Daoy (cell line): Measurements from ENCODE around the gene DNM1. TPM values are rescaled to one million over a fixed set of nuclear protein-coding genes. Genes with fewer than 3 reads are reported as not detected.
"Not testable (repeated sequence)": the region's sequence is repeated elsewhere in the genome, so short reads cannot be mapped to it uniquely, and the experiment has no call there.

Experiments used
- DNase-seq: peaks from one replicate; pipeline ENCODE4 v3.0.0-alpha.2; 2015; ENCODE audit warnings: low read depth
- total RNA-seq: library from RNA; depleted of rRNA; stranded (reverse); fragments of >200 nt; shearing (Covaris generic); gene quantifications from 2 replicates; pipeline ENCODE4 v1.2.3, GENCODE V29; 2014

Gene DNM1
- total RNA-seq, 1 experiment from 2014 or later = 12.3 TPM

DNA sequence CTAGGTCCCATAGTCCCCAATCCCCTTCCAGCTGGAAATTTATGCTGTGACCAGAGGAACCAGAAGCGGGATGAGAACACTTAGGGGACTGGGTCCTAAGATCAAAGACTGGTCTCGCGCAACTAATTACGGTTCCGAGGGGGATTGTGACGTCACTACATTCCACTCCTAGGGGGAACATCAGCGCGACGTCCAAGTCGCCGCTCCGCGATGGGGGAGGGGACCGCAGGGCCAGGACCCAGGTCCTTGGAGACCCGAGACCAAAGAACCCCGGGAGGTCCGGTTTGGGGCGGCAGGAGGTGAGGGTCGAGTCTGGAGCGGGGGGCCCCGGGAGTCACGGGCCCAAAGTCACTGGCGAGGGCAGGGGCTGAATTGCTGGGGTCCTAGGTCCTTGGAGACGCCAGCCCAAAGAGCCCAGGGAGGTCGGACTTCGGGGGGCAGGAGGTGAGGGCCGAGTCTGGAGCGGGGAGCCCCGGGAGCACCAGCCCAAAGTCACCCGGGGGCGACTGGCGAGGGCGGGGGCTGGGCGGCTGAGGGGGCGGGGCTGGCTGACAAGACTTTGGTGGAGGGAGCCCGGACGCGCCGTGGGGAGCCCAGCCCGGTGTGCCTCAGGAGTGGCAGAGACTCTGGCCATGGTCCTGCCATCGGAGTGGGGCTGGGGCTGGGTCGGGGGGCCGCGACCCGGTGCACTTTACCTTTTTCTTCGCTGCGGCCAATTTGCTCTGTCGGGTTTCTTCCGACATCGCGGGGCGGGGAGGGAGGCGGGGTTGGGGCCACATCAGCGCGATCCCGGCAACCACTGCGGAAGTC lies 72.2 kb downstream of the DNM1 start, which contains the start of gene GOLGA2:
Gene GOLGA2 (minus strand): TSS at position 810 of the 810 bp plus-strand sequence. CDS start 31 bp downstream, at position 779.
- peak; percentile 41 for DNase-seq

DNA sequence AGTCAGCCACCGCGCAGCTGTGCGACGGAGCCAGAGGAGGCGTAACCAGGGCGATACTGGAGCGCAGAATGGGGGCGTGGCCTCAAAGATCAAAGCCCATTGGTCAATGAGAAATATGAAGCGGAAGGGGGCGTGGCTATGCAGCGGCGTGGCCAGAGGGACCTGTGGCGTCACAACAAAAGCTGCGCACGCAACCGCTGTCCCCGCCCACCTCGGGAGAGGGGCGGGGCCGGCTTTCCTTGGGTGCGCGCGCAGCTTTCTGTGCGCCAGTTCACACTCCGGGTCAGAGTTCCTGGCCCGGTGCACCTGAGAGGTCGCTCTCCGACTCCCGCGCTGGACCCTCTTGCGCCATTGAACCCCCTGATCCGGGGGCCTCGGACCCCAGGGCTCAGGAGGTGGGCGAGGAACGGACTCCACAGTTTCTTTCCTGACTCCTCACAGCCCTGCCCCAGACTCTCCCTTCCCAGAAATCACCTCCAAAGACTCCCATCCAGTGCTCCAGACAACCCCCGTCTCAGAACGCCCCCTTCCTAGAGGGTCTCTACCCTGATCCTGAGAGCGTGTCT lies 72.9 kb downstream of the DNM1 start, which contains the start of gene SWI5:
Gene SWI5 (plus strand): TSS at position 269 of the 566 bp plus-strand sequence.
- DNase-seq = peak; percentile 100

- DNase-seq = peak; percentile 63
Observed at GRCh38 chr9:128276574-128277270, 73.5 kb downstream of the DNM1 start.

DNA sequence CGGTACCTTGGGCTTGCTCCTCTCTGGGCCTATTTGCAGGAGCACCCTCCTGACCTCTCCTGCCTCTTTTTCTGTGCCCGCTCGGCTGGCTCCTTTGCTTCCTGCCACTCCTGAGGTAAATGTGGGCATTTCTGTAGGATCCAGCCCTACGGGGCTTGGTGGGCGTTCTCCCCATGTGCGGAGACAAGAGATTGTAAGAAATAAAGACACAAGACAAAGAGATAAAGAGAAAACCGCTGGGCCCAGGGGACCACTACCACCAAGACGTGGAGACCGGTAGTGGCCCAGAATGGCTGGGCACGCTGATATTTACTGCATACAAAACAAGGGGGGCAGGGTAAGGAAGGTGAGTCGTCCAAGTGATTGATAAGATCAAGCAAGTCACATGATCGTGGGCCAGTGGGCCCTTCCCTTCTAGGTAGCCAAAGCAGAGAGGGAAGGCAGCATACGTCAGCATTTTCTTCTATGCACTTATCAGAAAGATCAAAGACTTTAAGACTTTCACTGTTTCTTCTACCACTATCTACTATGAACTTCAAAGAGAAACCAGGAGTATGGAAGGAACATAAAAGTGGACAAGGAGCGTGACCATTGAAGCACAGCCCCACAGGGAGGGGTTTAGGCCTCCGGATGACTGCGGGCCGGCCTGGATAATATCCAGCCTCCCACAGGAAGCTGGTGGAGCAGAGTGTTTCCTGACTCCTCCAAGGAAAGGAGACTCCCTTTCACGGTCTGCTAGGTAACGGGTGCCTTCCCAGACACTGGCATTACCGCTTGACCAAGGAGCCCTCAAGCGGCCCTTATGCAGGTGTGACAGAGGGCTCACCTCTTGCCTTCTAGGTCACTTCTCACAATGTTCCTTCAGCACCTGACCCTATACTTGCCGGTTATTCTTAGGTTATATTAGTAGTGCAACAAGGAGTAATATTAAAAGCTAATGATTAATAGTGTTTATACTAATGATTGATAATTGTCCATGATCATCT lies 76.2 kb downstream of the DNM1 start:
- not testable (repeated sequence) for DNase-seq

DNA sequence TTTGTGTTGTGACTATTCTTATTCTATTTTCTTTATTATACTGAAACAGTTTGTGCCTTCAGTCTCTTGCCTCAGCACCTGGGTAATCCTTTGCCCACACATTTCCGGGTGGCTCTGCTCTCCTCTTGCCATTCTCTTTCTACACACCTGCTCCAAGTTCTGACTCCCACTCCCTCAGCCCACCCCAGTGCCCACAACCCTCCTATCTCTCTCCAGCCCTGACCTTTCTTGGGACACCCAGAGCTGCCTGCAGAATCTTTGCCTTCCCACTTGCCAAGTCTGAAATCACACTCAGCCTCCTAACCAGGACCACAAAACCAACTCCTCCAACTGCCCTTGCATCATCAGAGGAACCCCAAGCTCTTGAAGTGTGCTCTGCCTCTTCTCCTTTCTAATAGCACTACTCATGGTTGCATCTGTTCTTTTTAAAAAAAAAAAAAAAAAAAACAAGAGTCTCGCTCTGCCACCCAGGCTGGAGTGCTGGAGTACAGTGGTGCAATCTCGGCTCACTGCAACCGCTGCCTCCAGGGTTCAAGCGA lies 77.0 kb downstream of the DNM1 start:
- no peak for DNase-seq

- no peak for DNase-seq
Observed at GRCh38 chr9:128282500-128282899, 79.3 kb downstream of the DNM1 start.

DNA sequence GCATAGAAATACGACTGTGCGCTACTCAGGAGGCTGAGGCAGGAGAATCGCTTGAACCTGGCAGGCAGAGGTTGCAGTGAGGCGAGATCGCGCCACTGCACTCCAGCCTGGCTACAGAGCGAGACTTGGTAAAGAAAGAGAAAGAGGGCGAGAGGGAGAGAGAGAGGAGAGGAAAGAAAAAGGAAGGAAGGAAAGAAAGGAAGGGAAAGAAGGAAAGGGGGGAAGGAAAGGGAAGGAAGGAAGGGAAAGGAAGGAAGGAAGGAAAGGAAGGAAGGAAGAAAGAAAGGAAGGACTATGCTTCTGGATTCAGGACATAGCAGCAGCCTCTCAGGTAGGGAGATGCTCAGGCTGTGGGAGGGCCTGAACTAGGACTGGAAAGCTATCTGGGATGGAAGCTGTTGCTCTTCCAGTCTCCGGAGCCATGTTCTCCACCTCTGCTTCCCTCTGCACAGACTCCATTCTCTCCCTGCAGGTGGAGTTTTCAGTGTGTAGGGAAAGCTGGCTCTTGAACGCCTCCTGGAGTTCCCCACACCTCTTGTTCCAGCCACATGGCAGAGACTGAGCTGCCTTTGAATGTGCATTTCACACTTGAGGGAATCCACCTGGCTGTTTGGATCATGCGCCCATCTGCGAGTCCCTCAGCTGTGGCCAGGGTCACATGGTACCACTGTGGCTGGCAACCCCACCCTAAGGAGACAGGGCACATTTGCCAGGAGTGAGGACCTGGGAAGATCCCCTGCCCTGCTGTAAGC lies 82.0 kb downstream of the DNM1 start:
- no peak for DNase-seq

GRCh38 chr9:128286440-128286839 lies 83.3 kb downstream of the DNM1 start:
- DNase-seq = no peak

- no peak for DNase-seq
Observed at GRCh38 chr9:128288273-128289004, 85.3 kb downstream of the DNM1 start.

GRCh38 chr9:128292009-128292408 lies 88.8 kb downstream of the DNM1 start:
- DNase-seq = no peak

GRCh38 chr9:128293091-128293490 lies 89.9 kb downstream of the DNM1 start:
- no peak for DNase-seq

DNA sequence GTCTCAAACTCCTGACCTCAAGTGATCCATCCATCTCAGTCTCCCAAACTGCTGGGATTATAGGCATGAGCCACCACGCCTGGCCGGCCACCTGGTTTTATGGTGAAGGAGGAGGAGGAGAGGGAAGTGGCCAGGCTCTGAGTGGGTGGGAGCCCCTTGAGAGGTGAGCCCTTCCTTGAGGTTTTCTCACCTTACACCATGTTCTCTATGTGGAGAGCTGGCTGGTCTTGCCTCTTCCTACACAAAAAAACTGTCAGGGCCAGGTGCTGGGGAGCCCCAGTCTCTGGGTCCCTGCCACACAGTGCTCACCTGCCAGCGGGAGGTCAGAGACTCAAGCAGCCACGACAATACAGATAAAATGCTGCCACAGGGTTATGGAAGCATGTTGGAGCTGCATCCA lies 91.0 kb downstream of the DNM1 start:
- DNase-seq = no peak

- DNase-seq = peak; percentile 71
Observed at GRCh38 chr9:128296340-128297220, 93.4 kb downstream of the DNM1 start.

DNA sequence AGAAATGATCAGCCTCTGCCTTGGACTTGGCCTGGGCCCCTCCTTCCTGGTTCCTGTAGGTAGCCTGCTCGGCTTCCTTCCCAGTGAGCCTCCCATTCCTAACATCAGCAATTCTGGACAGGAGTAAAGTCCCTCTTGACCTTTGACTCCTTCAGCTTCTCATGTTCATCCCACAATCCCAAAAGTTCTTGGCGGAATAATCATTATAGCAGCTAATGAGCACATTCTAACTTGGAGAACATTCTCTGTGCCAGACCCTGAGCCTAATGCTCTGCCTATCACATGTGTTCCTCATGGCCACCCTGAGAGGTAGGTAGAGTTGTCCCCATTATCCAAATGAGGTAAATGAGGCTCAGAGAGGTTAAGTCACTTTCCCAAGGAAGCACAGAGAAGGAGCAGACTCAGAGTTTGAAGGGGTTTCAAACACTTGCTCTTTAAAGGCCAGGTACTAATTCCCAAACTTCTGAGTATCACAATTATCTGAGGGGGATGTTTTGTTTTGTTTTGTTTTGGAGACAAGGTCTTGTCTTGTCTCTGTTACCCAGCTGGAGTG lies 94.1 kb downstream of the DNM1 start:
- no peak for DNase-seq

- no peak for DNase-seq
Observed at GRCh38 chr9:128298535-128299482, 95.6 kb downstream of the DNM1 start.

GRCh38 chr9:128304136-128304970 lies 101.2 kb downstream of the DNM1 start:
- no peak for DNase-seq
